ENCODE results near the gene ADAMTS19.

- TF ChIP-seq ZNF674 (CRISPR knock-in tag; IDR thresholded peaks at IDR 0.05; ENCODE audit: low read depth) (no peak), EZH2 (conservative IDR thresholded peaks at IDR 0.05; ENCODE audit: low read depth, low read length) (no peak)
These were observed 192.4 kb downstream of the ADAMTS19 start for GRCh38 chr5:129652349-129653056.

Measured in HepG2 (cell line).